PC-9 (cell line): Measurements from ENCODE around the gene RPRD1A. TPM values are rescaled to one million over a fixed set of nuclear protein-coding genes. Genes with fewer than 3 reads are reported as not detected.
"Not testable (repeated sequence)": the region's sequence is repeated elsewhere in the genome, so short reads cannot be mapped to it uniquely, and the experiment has no call there.

ENCODE experiments used
- BruUV-seq: library from RNA; stranded (reverse); fragments of 400-500 nt; replicated peaks from 2 replicates; lab custom pipeline; 2021; lab: Mats Ljungman, UMichigan
- CTCF ChIA-PET: fragments of 300-600 bp; sonication (Branson Sonifier 250); formaldehyde crosslinking; loops from one replicate; lab custom pipeline; 2022; ENCODE audit warnings: antibody characterized with exemption; lab: Charles Lee
- POLR2A ChIA-PET: fragments of 300-600 bp; sonication (Branson Sonifier 250); formaldehyde crosslinking; loops from one replicate; lab custom pipeline; 2022; ENCODE audit warnings: antibody characterized with exemption; ENCODE audit not compliant: unreplicated experiment; lab: Charles Lee
- DNase-seq, 2 experiments: peaks; one replicate each; pipeline versions ENCODE4 v3.0.0 to v3.0.0-alpha.2; 2015 to 2022; ENCODE audit warnings: mixed read lengths in 1 of 2
- H2AFZ ChIP-seq: fragments of 200-600 bp; sonication (generic); 2 replicates; pipeline ENCODE4 v1.8.1; 2017; ENCODE audit warnings: antibody characterized with exemption
- H3F3A ChIP-seq: fragments of 200-600 bp; sonication (generic); 2 replicates; pipeline ENCODE4 v1.8.1; 2017; ENCODE audit warnings: antibody characterized with exemption, mild to moderate bottlenecking, low read depth; ENCODE audit not compliant: insufficient read depth
- H3K27ac ChIP-seq: fragments of 200-600 bp; sonication (generic); 2 replicates; pipeline ENCODE4 v1.6.1; 2016; ENCODE audit warnings: mixed run types
- H3K27me3 ChIP-seq: fragments of 200-600 bp; sonication (generic); 2 replicates; pipeline ENCODE4 v1.6.1; 2016; ENCODE audit warnings: low read depth, mixed run types; ENCODE audit not compliant: insufficient read depth
- H3K36me3 ChIP-seq: fragments of 200-600 bp; sonication (generic); 2 replicates; pipeline ENCODE4 v1.6.1; 2016; ENCODE audit warnings: low read depth, mixed run types
- H3K4me1 ChIP-seq: fragments of 200-600 bp; sonication (generic); replicated peaks from 2 replicates; pipeline ENCODE4 v1.6.1; 2016; ENCODE audit warnings: mixed run types; ENCODE audit not compliant: insufficient read depth
- H3K4me2 ChIP-seq: fragments of 200-600 bp; sonication (generic); 2 replicates; pipeline ENCODE4 v1.6.1; 2017; ENCODE audit warnings: mixed run types
- H3K4me3 ChIP-seq: fragments of 200-600 bp; sonication (generic); 2 replicates; pipeline ENCODE4 v1.6.1; 2016; ENCODE audit warnings: mixed run types
- H3K79me2 ChIP-seq: fragments of 200-600 bp; sonication (generic); 2 replicates; pipeline ENCODE4 v1.6.1; 2017; ENCODE audit warnings: low read depth, mixed run types
- H3K9me2 ChIP-seq: fragments of 200-600 bp; sonication (generic); 2 replicates; pipeline ENCODE4 v1.8.1; 2017; ENCODE audit warnings: mild to moderate bottlenecking; ENCODE audit not compliant: insufficient read depth
- H3K9me3 ChIP-seq: fragments of 200-600 bp; sonication (generic); 2 replicates; pipeline ENCODE4 v1.8.1; 2016; ENCODE audit warnings: low read depth; ENCODE audit not compliant: insufficient read depth
- H4K20me1 ChIP-seq: fragments of 200-600 bp; sonication (generic); 2 replicates; pipeline ENCODE4 v1.8.1; 2017; ENCODE audit not compliant: insufficient read depth
- CTCF ChIP-seq: fragments of 200-600 bp; sonication (generic); conservative IDR thresholded peaks from 2 replicates; pipeline ENCODE4 v1.6.1; 2017; ENCODE audit warnings: mixed run types, antibody characterized with exemption, mild to moderate bottlenecking, moderate library complexity
- EZH2 ChIP-seq: fragments of 200-600 bp; sonication (generic); IDR thresholded peaks from 2 replicates; pipeline ENCODE4 v1.8.0; 2017; ENCODE audit warnings: antibody characterized with exemption, low read depth
- intact Hi-C: fragments of 100-400 bp; cut with micrococcal nuclease; formaldehyde crosslinking; loops from one replicate; pipeline ENCODE4 v1.10.0; 2022; ENCODE audit not compliant: unreplicated experiment
- total RNA-seq: library from RNA; stranded (reverse); gene quantifications from 2 replicates; pipeline ENCODE4 v1.2.3, GENCODE V29; 2021

RPRD1A gene
- total RNA-seq, 1 experiment from 2014 or later = 34.2 TPM

GRCh38 chr18:36078751-36079529, 11.6 kb upstream of the RPRD1A start:
- no peak overlapping the region for H3K4me2 ChIP-seq
- DNase-seq = no peak

GRCh38 chr18:36077764-36078163, 10.4 kb upstream of the RPRD1A start:
- CTCF ChIA-PET, POLR2A ChIA-PET, H3K36me3 ChIP-seq, H3K9me2 ChIP-seq, H3K27ac ChIP-seq, H3K79me2 ChIP-seq, intact Hi-C loops, H2AFZ ChIP-seq, H3F3A ChIP-seq, H3K4me2 ChIP-seq, H3K4me3 ChIP-seq, H3K9me3 ChIP-seq, DNase-seq, H3K27me3 ChIP-seq, H4K20me1 ChIP-seq, BruUV-seq: not testable (repeated sequence)
- H3K4me1 ChIP-seq = peaks cover 10% of the 10 kb centered on the region

More at GRCh38 chr18:36078751-36079529, 11.6 kb upstream of the RPRD1A start:
- H3K27me3 ChIP-seq = no peaks in the 10 kb centered on the region
- H3K9me3 ChIP-seq = no peaks in the 10 kb centered on the region
- H3K36me3 ChIP-seq = no peaks in the 10 kb centered on the region
- H3K4me3 ChIP-seq = no peak overlapping the region
- H2AFZ ChIP-seq = no peak overlapping the region
- no peak overlapping the region for H3K27ac ChIP-seq
- TF ChIP-seq EZH2 (no peak), CTCF (no peak)
- peaks cover 5% of the 10 kb centered on the region; the same call in 1 of the 2 replicates for H3F3A ChIP-seq
- CTCF ChIA-PET = no interaction called here
- no peaks in the 10 kb centered on the region; the same call in 1 of the 2 replicates for H3K9me2 ChIP-seq
- peaks cover 10% of the 10 kb centered on the region for H3K4me1 ChIP-seq
- no TSS peak for BruUV-seq
- no peaks in the 10 kb centered on the region for H3K79me2 ChIP-seq
- H4K20me1 ChIP-seq = no peaks in the 10 kb centered on the region
- POLR2A ChIA-PET = no interaction called here
- intact Hi-C loops = no loop called here

GRCh38 chr18:36075862-36076587, 8.7 kb upstream of the RPRD1A start:
- Histone ChIP-seq H3K79me2 (no peaks in the 10 kb centered on the region), H3F3A (peaks cover 5% of the 10 kb centered on the region; the same call in 1 of the 2 replicates), H3K36me3 (no peaks in the 10 kb centered on the region), H3K4me1 (peaks cover 10% of the 10 kb centered on the region), H3K27me3 (no peaks in the 10 kb centered on the region), H3K9me3 (no peaks in the 10 kb centered on the region), H3K4me3 (peak overlapping the region; percentile 4; the same call in 1 of the 2 replicates), H3K9me2 (no peaks in the 10 kb centered on the region; the same call in 1 of the 2 replicates), H3K4me2 (peak overlapping the region; percentile 66), H4K20me1 (no peaks in the 10 kb centered on the region), H3K27ac (peak overlapping the region; percentile 60), H2AFZ (no peak overlapping the region; the same call in 1 of the 2 replicates)
- DNase-seq = peak in 1 of 2 experiments; percentile 86
- intact Hi-C loops = no loop called here
- ChIA-PET CTCF (no interaction called here), POLR2A (no interaction called here)
- TF ChIP-seq CTCF (no peak), EZH2 (no peak)
- BruUV-seq = no TSS peak
